Esophagus mucosa (tissue), 1 donor: ENCODE measurements around the gene DNAAF2. TPM values are rescaled to one million over a fixed set of nuclear protein-coding genes. Genes with fewer than 3 reads are reported as not detected.

Source experiments
- ATAC-seq: fragments of 200-7000 bp; cut with Tn5 transposase; one replicate; pipeline ENCODE4 v1.9.1; 2020
- total RNA-seq: library from RNA; stranded (reverse); gene quantifications from one replicate; pipeline ENCODE4 v1.2.4, GENCODE V29; 2023
- donor health status: DM: yes; HTN: yes; CAD: no.

DNAAF2 gene
- total RNA-seq, 1 donor from 2014 or later: 5.7 TPM

- ATAC-seq: no peak
Measured at GRCh38 chr14:49582113-49582977, 52.7 kb downstream of the DNAAF2 start.

DNA sequence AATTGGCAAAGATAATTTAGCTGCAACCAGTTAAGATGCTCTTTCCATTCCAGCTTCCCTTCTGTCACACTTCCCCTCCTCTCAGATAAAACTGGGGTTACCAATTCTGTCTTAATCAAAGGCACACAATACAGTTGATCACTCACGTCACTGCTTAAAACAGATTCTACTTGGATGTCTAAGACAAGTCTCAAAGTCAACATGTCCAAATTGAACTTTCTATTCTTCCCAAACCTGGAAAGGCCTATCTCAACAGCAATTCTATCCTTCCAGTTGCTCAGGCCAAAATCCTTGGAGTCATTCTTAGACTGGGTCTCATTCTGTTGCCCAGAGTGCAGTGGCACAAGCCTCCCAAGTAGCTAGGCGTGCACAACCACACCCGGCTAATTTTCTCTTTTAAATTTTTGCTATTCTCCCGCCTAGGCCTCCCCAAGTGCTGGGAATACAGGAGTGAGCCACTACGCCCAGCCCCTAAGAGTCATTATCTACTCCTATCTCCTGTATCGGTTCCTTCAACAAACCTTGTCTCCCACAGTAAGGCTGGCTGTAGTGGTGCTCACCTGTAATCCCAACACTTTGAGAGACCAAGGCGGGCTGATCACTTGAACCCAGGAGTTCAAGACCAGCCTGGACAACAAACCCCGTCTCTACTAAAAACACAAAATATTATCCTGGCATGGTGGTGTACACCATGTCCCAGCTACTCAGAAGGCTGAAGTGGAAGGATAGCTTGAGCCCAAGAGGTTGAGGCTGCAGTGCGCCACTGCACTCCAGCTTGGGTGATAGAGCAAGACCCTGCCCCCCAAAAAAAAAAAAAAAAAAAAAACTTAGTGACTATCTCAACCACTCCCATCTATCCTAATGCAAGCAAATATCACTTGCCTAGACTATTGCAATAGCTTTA, 53.6 kb downstream of the DNAAF2 start:
- ATAC-seq: no peak

GRCh38 chr14:49579841-49580240, 55.2 kb downstream of the DNAAF2 start:
- ATAC-seq: peak; percentile 6

DNA sequence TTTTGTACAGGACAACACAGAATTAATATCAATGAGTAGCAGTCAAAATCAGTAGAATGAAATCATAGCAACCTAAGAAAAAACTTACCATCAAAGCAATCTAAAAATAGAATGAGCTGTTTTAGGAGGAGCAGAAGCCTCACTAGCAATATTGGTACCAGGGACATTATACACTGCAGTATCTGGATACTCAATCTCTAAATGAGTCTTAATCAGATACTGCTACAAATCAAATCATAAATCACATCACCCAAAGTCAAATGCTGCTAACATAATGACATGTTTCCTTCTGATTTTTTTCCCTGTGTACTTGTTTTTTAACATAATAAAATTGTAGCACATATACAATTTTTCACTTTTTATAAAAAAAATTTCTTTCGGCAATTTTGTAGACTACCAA, 56.9 kb downstream of the DNAAF2 start:
- no peak for ATAC-seq

Other genes with a start within 250 kb of the DNAAF2 start
- 1,410 TPM for gene RPS29, start 48.9 kb downstream of the DNAAF2 start, total RNA-seq
- 10.3 TPM for gene LRR1, start 36.3 kb downstream of the DNAAF2 start, total RNA-seq
- 129 TPM for gene RPL36AL, start 14.6 kb downstream of the DNAAF2 start, total RNA-seq
- gene MGAT2, start 14.4 kb downstream of the DNAAF2 start, total RNA-seq: 15.1 TPM
- 7.2 TPM for gene POLE2, start 53.0 kb upstream of the DNAAF2 start, total RNA-seq
- 1.5 TPM for gene KLHDC1, start 57.9 kb upstream of the DNAAF2 start, total RNA-seq
- gene KLHDC2, start 132.9 kb upstream of the DNAAF2 start, total RNA-seq: 35.1 TPM
- 40.1 TPM for gene NEMF, start 217.5 kb upstream of the DNAAF2 start, total RNA-seq